ENCODE data around the gene CHD6. TPM values are rescaled to one million over a fixed set of nuclear protein-coding genes. Genes with fewer than 3 reads are reported as not detected.

CHD6 gene
- total and polyA plus RNA-seq, 2 experiments from 2014 or later = 41.0 to 158 TPM

DNA sequence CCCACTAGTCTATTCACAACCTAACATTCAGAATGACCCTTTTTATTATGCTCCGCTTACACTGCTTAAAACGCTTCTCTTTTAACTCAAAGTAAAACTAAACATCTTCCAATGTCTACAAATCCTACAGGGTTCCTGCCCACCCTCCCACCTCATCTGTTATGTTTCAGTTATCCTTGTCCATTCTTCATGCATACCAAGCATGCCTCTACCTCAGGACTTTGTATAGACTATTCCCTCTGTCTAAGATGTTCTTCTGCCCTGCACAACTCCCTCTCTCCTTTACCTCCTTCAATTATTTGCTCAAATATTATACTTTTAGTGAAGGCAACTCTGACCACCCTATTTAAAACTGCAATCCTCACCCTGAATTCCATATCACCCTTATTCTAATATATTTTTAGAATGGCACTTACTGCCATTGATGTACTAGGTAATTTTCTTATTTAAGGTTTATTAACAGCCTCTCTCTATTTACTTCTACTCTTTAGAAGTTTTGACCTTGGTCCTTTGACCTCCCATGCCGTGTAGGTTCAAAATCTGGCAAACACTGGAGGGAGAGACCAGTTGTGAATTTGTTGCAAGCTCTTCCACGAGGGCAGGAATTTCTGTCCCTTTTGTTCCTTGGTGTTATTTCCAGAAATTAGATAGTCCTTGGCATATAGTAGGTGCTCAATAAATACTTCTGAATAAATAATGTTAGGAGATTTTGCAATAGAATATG lies 111.8 kb downstream of the CHD6 start:
- no peaks in the 10 kb centered on the region for H3K9me3 Mint-ChIP-seq
- Histone ChIP-seq H3K27ac (ENCODE audit: low read depth) (no peak overlapping the region), H3K27me3 (ENCODE audit: insufficient read depth) (no peaks in the 10 kb centered on the region), H3K4me3 (no peak overlapping the region), H3K36me3 (ENCODE audit: insufficient read depth) (no peaks in the 10 kb centered on the region), H3K4me1 (ENCODE audit: insufficient read depth) (peaks cover 13% of the 10 kb centered on the region; the same call in 1 of the 2 replicates), H3K4me2 (no peak overlapping the region), H3F3A (replicated peaks; ENCODE audit: low read depth) (no peaks in the 10 kb centered on the region), H3K9me2 (ENCODE audit: insufficient read depth) (no peaks in the 10 kb centered on the region), H2AFZ (no peak overlapping the region), H3K79me2 (replicated peaks; ENCODE audit: insufficient read depth) (peaks cover 22% of the 10 kb centered on the region), H4K20me1 (replicated peaks; ENCODE audit: insufficient read depth) (peaks cover 23% of the 10 kb centered on the region; the same call in 1 of the 2 replicates)
- no peaks in the 10 kb centered on the region for H3K27me3 Mint-ChIP-seq (ENCODE audit: insufficient read depth, low read depth, poor library complexity)
- H3K4me3 Mint-ChIP-seq = no peak overlapping the region
- peaks cover 16% of the 10 kb centered on the region for H3K36me3 Mint-ChIP-seq (ENCODE audit: low read depth)
- no peak for TF ChIP-seq ZNF331 (CRISPR knock-in tag; IDR thresholded peaks at IDR 0.05; ENCODE audit: low read depth)
- no peak for TF ChIP-seq EZH2 (IDR thresholded peaks at IDR 0.05; ENCODE audit: low read depth, unreplicated experiment)
- no peak for TF ChIP-seq STAT1 (IDR thresholded peaks at IDR 0.05; ENCODE audit: unreplicated experiment)
- TF ChIP-seq CREB1 (CRISPR knock-in tag; IDR thresholded peaks at IDR 0.05; ENCODE audit: low read depth) = no peak
- no peak for TF ChIP-seq EZH2phosphoT487 (IDR thresholded peaks at IDR 0.05; ENCODE audit: unreplicated experiment)
- no peak for TF ChIP-seq REST (IDR thresholded peaks at IDR 0.05; ENCODE audit: unreplicated experiment)
- no peak for TF ChIP-seq CTCF (conservative IDR thresholded peaks at IDR 0.05; ENCODE audit: low read depth in 2 of 2)
- TF ChIP-seq, protein P1, sequence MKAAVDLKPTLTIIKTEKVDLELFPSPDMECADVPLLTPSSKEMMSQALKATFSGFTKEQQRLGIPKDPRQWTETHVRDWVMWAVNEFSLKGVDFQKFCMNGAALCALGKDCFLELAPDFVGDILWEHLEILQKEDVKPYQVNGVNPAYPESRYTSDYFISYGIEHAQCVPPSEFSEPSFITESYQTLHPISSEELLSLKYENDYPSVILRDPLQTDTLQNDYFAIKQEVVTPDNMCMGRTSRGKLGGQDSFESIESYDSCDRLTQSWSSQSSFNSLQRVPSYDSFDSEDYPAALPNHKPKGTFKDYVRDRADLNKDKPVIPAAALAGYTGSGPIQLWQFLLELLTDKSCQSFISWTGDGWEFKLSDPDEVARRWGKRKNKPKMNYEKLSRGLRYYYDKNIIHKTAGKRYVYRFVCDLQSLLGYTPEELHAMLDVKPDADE (IDR thresholded peaks at IDR 0.05) = no peak
- no peak for TF ChIP-seq ZNF114 (CRISPR knock-in tag; IDR thresholded peaks at IDR 0.05)
- no peak for TF ChIP-seq ZNF462 (CRISPR knock-in tag; IDR thresholded peaks at IDR 0.05)
- TF ChIP-seq NANOG (IDR thresholded peaks at IDR 0.05; ENCODE audit: borderline replicate concordance) = no peak
- TF ChIP-seq JUNB (IDR thresholded peaks at IDR 0.05; ENCODE audit: unreplicated experiment) = no peak
- TF ChIP-seq POLR2AphosphoS5 (IDR thresholded peaks at IDR 0.05; ENCODE audit: low read depth) = no peak
- no peak for ATAC-seq
- no peak for DNase-seq (ENCODE audit: low spot score)
- peaks cover 18% of the 10 kb centered on the region for H3K4me1 Mint-ChIP-seq
- no peak overlapping the region for H3K27ac Mint-ChIP-seq
